GM19468 (cell line): ENCODE results near the gene NELL2.

Source experiments
- ATAC-seq: cut with Tn5 transposase; IDR thresholded peaks from one replicate; pipeline ENCODE4 v1.9.1; 2021; ENCODE audit warnings: mild to moderate bottlenecking, moderate library complexity, moderate number of reproducible peaks; ENCODE audit not compliant: unreplicated experiment; ENCODE audit errors: extremely low read depth

Gene NELL2

DNA sequence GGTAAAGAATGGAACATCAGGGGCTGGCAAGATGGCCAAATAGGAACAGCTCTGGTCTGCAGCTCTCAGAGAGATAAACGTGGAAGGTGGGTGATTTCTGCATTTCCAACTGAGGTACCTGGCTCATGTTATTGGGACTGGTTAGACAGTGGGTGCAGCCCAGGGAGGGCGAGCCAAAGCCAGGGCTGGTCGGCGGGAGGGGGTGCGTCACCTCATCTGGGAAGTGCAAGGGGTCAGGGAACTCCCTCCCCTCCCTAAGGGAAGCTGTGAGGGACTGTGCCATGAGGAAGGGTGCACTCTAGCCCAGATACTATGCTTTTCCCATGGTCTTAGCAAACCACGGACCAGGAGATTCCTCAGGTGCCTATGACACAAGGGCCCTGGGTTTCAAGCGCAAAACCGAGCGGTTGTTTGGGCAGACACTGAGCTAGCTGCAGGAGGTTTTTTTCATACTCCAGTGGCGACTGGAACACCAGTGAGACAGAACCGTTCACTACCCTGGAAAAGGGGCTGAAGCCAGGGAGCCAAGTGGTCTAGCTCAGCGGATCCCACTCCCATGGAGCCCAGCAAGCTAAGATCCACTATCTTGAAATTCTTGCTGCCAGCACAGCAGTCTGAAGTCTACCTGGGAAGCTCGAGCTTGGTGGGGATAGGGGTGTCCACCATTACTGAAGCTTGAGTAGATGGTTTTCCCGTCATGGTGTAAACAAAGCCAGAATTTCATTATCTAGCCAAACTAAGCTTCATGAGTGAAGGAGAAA lies 317.6 kb downstream of the NELL2 start:
- ATAC-seq: no peak

- no peak for ATAC-seq
Observed at GRCh38 chr12:44555454-44555853, 320.7 kb downstream of the NELL2 start.

DNA sequence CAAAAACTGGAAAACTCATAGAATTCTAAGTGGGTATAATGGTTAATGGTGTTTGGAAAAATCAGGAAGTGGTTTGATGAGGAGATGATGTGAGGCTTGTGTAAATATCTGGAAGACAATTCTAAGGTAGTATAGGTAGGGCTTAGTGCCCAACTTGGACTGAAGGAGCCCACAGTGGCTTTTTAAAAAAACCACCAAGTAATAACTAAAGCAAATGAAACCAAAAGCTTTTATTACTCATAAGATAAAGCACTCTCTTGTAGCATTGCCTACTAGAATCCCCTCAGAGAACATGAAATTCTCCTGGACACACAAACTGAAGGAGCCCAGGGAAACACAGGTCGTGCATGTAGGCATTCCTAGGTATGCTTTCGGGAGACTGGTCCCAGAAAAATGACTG lies 324.5 kb downstream of the NELL2 start:
- no peak for ATAC-seq

GRCh38 chr12:44550377-44550776 lies 325.7 kb downstream of the NELL2 start:
- no peak for ATAC-seq

DNA sequence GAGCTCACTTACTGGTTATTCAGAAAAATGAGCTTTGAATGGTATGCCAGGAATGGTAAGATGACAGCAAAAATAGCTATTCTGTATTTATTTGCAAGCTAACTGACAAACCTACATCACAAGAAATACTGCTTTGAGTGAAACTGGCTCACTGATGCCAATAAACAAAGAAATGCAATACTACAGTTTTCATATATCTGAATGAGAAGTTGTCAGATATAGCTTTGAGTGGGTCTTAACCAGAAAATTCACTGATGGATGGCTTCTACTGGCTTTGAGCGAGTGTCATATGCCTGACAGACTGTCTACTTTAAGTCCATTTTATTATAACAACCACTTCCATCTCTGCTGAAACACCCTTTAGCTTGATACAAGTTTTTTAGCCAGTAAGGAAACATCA lies 330.1 kb downstream of the NELL2 start:
- ATAC-seq: no peak

DNA sequence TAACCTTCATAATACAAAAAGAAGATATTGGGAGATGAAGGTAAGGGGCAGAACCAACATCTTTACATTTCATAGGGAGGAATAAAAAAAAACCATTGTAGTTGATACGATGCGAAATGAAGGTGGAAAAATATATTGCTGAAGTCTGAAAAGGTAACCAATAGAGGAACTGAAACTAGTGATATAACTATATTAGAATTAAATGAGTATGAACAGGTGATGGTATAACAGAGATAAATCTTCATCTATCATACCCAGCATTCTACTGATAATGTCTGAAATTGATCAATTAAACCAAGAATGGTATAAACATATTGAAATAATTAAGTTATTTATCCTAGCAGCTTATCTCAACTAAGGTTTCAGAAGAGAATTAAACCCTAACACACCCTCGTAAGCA lies 332.1 kb downstream of the NELL2 start:
- ATAC-seq: no peak

DNA sequence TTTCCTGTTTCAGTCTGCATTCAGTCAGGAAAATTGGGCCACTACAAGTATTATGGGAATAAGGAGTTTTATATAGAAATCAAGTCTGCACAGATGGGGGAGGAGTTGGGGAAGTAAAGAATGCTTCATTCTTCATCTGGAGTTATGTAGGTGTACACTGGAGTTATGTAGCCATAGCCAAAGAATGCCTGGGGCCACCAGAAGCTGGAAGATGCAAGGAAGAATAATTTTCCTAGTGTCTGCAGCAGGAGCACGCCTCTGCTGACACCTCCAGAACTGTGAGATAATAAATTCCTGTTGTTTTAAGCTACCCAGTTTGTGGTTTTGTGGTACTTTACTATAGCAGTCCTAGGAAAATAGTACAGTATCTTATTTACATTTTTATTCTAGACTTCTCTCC lies 333.4 kb downstream of the NELL2 start:
- ATAC-seq: no peak

DNA sequence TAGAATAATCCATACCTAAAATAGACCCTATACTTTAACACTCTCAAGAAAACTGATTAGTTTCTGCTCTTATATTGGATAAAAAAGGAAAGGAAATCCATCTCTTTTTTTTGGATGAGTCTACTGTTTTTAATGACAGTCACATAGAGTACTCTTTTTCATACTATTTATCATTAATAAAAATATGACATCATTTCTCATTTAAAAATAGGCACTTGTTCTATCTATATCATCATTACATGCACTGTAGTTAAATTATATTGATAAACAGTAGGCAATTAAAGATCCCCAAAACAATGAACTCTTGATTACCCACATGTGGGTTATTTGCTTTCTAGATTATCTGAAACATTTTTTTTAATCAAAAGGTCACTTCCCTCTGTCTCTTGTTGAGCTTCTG lies 338.8 kb downstream of the NELL2 start:
- no peak for ATAC-seq

DNA sequence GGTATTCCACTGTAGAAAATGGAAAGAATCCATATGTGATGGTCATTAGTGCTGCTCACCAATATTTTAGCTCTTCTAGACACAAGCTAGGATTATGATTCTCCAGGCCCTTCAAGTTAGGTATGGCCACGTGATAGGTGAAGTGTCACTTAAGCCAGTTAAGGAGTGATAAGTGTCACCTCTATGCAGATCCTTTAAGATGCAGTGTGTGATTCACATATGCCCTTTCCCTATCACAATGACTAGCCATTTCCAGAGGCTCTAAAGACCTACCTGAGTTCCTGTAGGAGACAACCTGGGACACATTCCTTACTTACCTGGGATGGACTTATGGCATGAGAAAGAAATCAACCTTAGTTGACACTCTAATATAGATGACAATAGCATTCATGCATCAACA lies 343.2 kb downstream of the NELL2 start:
- no peak for ATAC-seq

- ATAC-seq: no peak
Observed at GRCh38 chr12:44531320-44531971, 344.7 kb downstream of the NELL2 start.

DNA sequence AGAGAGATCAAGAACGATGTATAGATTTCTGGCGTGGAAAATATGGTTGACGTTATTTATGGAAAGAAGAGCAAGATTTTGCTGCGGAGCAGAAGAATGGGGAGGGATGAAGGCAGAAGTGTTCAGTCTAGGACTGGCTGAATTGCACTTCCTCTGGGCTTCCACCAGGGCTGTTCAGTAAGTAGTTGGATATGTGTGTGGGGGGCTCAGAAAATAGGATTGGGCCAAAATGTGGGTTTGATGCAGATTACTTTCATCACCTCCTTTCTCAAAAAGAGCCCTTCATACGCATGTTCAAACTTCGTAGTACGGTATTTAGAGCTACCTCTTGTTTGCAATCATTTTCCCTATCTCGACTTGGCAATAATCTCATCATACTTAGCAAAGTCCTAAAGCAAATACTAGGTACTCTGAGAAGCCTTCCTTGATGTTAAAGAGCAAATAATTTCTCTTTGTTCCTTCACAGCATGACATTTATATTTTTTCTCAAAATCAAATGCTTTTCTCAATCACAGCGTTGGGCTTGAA lies 349.4 kb downstream of the NELL2 start:
- ATAC-seq: no peak

DNA sequence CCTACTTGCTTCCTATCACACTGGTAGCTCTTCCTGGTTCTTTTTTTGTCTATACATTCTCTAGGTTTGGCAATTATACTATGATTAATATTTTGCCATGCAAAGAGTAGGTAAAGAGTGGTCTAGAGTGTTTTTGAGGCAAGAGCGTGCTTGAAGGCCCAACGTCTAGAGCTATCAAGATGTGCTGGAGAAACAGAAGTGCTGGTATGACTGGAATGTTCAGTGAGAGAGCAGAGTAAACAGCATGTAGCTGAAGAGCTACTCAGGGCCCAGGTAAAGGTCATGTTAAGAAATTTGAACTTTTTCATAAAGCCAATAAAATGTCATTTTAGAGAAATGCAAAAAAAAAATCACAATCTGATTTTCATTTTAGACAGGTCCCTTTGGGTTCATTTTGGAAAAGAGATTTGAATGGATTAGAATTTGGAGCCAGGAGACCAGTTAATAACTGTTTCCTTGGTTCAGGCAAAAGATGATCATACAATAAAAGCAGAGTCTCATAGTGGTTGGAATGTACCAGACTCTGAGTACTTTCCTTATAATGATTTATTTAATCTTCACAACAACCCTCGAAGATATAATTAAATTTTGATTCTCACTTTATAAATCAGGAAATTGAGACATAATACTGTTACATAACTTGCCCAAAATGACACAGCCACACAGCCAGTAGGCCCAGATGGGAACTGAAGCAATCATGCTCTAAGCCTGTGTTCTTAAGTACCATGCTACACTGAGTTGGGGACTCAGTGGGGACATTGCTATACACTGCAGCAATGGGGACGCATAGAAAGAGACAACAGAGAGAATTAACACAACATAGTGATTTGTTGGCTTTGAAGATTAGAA lies 350.1 kb downstream of the NELL2 start:
- ATAC-seq: no peak

DNA sequence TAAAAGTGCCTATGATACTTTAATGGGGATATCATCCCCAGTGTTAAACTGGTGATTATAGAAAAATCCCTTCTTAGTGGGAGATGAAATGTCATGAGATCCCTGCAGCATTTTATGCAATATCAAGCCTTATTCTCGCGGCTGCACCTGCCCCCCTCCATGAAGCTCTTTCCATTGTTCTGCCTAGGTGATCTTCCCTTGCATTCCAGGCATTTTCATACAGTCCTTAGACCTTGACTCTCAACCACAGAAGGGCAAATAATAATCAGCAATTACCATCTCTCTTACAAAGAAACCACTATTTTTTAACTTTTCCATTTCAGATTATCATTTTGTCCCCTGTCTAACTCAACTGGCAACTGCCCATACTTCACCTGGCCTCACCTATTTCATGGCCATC lies 352.3 kb downstream of the NELL2 start:
- no peak for ATAC-seq

DNA sequence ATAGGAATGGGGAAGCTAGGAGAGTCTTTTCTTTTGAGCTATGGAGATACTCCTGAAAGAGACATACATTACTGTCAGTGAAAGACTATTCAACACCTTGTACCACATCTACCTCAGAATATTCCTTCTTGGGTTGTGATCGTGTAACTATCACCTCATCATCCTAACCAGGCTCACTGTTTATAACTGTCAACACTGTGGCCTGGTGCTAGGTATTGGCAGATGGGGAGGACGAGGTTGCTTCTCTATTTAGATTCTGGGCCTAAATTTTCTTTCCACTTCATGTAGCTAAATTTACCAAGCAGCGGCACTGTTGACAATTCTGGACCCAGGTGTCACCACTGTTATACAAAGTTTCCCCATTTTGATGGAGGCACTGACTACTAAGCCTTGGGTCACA lies 354.4 kb downstream of the NELL2 start:
- no peak for ATAC-seq

DNA sequence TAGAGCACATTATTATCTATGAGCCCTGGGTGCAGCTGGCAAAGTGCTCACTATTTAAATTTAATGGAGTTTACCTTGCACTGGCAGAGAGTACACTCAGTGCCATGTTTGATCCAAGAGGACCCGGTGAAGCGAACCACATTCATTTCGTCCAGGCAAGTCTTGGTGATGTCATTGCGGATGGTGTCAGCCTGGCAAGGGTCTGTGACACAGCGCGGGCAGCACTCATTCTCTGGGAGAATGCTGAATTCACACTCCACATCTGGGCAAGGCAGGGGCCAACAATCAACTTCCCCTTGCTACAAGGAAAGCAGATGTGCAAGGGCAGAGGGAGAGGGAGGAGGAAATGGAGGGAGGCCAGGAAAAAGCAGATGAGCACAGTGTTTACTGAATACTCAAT lies 356.2 kb downstream of the NELL2 start:
- no peak for ATAC-seq

GRCh38 chr12:44511289-44511688 lies 364.8 kb downstream of the NELL2 start:
- ATAC-seq: no peak

DNA sequence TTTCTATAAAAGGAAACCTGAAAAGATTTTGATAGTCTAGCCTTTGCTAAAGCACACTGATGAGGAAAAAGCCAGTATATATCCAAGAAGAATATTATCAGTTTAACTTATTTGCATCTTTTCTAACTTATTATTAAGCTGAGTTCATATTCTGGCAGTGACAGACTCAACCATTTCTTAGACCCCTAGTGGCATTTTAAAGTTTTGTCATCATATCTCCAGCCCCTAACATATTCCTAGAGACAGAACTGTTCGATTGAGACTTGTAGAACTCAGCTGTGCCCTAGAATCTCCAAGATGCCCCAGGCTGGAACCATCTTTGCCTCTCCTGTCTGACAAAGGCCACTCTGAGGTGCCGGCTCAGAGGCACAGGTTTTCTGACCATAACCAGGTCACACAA lies 365.6 kb downstream of the NELL2 start:
- ATAC-seq: no peak

DNA sequence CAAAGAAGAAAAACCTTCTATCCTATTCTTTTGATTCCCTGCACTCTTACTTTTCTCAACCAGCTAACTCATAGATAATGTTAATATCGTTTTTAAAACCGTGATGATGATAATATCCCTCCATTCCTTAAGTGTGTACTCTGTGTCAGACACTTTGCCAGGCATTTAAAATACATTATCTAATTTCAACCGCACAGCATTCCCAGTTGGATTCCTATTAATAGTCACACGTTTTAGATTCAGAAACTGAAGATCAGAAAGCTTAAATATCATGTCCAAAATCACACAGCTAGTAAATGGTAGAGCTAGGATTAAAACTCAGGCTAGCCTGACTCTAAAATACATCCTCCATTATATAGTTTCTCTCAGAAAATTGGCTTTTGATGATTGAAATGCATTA lies 366.0 kb downstream of the NELL2 start:
- ATAC-seq: no peak

- no peak for ATAC-seq
Observed at GRCh38 chr12:44509471-44509870, 366.6 kb downstream of the NELL2 start.

GRCh38 chr12:44507461-44507860 lies 368.7 kb downstream of the NELL2 start:
- ATAC-seq: no peak

DNA sequence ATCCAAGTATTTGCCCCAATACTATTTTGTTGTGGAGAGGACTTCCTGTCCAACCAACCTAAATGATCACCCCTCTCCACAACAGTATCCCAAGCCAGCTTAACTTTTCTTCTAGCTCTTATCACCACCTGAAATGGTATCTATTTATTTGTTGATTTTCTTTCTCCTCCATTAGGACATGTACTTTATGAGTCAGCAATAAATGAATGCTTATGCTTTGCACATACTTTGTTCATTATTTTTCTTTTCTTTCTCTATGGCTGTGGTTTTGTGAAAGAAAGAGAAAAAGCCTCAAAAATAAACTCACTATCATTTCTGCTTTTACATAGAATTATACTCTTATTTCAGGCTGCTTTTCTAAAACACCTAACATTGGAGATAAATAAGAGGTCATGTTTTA lies 371.3 kb downstream of the NELL2 start:
- ATAC-seq: no peak
